GM21717 (cell line): Measurements from ENCODE around the gene PITPNB.

ENCODE experiments used
- ATAC-seq: cut with Tn5 transposase; IDR thresholded peaks from one replicate; pipeline ENCODE4 v1.9.1; 2021; ENCODE audit warnings: mild to moderate bottlenecking, moderate library complexity; ENCODE audit not compliant: unreplicated experiment

PITPNB gene

GRCh38 chr22:27863001-27863400 lies 56.1 kb downstream of the PITPNB start:
- ATAC-seq = no peak

GRCh38 chr22:27859336-27859735 lies 59.7 kb downstream of the PITPNB start:
- no peak for ATAC-seq

- ATAC-seq = no peak
Measured at GRCh38 chr22:27858626-27859025, 60.4 kb downstream of the PITPNB start.

- ATAC-seq = no peak
Measured at GRCh38 chr22:27857443-27857842, 61.6 kb downstream of the PITPNB start.

- no peak for ATAC-seq
Measured at GRCh38 chr22:27856386-27856785, 62.7 kb downstream of the PITPNB start.

- no peak for ATAC-seq
Measured at GRCh38 chr22:27853424-27853823, 65.6 kb downstream of the PITPNB start.

- no peak for ATAC-seq
Measured at GRCh38 chr22:27851974-27852746, 66.9 kb downstream of the PITPNB start.

GRCh38 chr22:27850000-27850521 lies 69.0 kb downstream of the PITPNB start:
- no peak for ATAC-seq

GRCh38 chr22:27848005-27848404 lies 71.1 kb downstream of the PITPNB start:
- no peak for ATAC-seq

- ATAC-seq = no peak
Measured at GRCh38 chr22:27846910-27847309, 72.1 kb downstream of the PITPNB start.

- no peak for ATAC-seq
Measured at GRCh38 chr22:27846248-27846757, 72.8 kb downstream of the PITPNB start.

GRCh38 chr22:27845644-27846043 lies 73.4 kb downstream of the PITPNB start:
- no peak for ATAC-seq

GRCh38 chr22:27844656-27845591 lies 74.1 kb downstream of the PITPNB start:
- no peak for ATAC-seq

- ATAC-seq = no peak
Measured at GRCh38 chr22:27844256-27844655, 74.8 kb downstream of the PITPNB start.

GRCh38 chr22:27843441-27843840 lies 75.6 kb downstream of the PITPNB start:
- ATAC-seq = no peak

- no peak for ATAC-seq
Measured at GRCh38 chr22:27842669-27843431, 76.2 kb downstream of the PITPNB start.

GRCh38 chr22:27842201-27842600 lies 76.9 kb downstream of the PITPNB start:
- ATAC-seq = no peak

GRCh38 chr22:27840436-27840835 lies 78.6 kb downstream of the PITPNB start:
- ATAC-seq = no peak

- no peak for ATAC-seq
Measured at GRCh38 chr22:27839057-27839660, 79.9 kb downstream of the PITPNB start.

- no peak for ATAC-seq
Measured at GRCh38 chr22:27836181-27836580, 82.9 kb downstream of the PITPNB start.
